Measurements from ENCODE around the gene MTARC2. TPM values are rescaled to one million over a fixed set of nuclear protein-coding genes. Genes with fewer than 3 reads are reported as not detected.

Gene MTARC2
- total RNA-seq, 1 experiment from 2014 or later = 16.5 TPM

DNA sequence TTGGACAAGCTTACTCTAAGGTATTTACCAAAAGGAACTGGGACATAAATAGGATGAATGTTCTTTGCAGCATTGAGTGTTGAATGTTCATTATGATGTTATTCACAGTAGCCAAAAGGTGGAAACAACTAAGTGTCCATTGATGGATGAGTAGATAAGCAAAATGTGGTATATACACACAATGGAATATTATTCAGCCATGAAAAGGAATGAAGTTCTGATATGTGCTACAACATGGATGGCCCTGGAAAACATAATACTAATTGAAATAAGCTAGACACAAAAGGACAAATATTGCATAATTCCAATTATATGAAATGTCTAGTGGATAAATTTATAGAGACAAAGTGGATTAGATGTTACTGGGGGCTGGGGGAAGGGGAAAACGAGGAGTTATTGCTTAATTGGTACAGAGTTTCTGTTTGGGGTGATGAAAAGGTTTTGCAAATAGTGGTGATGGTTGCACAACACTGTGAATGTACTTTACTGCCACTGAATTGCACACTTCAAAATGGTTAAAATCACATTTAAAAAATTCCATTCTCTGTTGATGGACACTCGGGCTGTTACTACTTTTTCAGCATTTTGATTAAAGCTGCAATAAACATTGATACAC lies 41.5 kb downstream of the MTARC2 start:
- ChIA-PET CTCF (interaction anchor here (1.2 kb wide), 1 partner anchor 13 kb away, joined by 3 read pairs; no protein-coding TSS in a partner anchor), POLR2A (no interaction called here)
- no peak for DNase-seq
- H3K4me1 ChIP-seq = peaks cover 23% of the 10 kb centered on the region
- Mint-ChIP-seq H3K27ac (ENCODE audit: unreplicated experiment) (no peak overlapping the region), H3K9me3 (ENCODE audit: unreplicated experiment) (no peaks in the 10 kb centered on the region), H3K27me3 (ENCODE audit: insufficient read depth, unreplicated experiment) (no peaks in the 10 kb centered on the region), H3K36me3 (ENCODE audit: insufficient read depth, unreplicated experiment) (peaks cover 72% of the 10 kb centered on the region), H3K4me1 (ENCODE audit: low read depth, unreplicated experiment) (peaks cover 22% of the 10 kb centered on the region), H3K4me3 (ENCODE audit: unreplicated experiment) (no peak overlapping the region)
- H3K36me3 ChIP-seq (ENCODE audit: control insufficient read depth, insufficient read depth, low read length) = peaks cover 2% of the 10 kb centered on the region
- TF ChIP-seq CTCF (IDR thresholded peaks at IDR 0.05; ENCODE audit: insufficient read depth in 1 of 2, low read depth in 1 of 2, low read length in 1 of 2, severe bottlenecking in 1 of 2, unreplicated experiment in 1 of 2) = no peak
- intact Hi-C loops (cut with micrococcal nuclease; ENCODE audit: unreplicated experiment) = no loop called here
- H3K9me3 ChIP-seq = no peaks in the 10 kb centered on the region
- no peaks in the 10 kb centered on the region for H3K27me3 ChIP-seq (replicated peaks; ENCODE audit: control insufficient read depth, insufficient read depth, low read length)
- TSS peak; percentile 35 for BruUV-seq (replicated peaks)
- H3K4me3 ChIP-seq (ENCODE audit: low read depth, low read length) = no peak overlapping the region

DNA sequence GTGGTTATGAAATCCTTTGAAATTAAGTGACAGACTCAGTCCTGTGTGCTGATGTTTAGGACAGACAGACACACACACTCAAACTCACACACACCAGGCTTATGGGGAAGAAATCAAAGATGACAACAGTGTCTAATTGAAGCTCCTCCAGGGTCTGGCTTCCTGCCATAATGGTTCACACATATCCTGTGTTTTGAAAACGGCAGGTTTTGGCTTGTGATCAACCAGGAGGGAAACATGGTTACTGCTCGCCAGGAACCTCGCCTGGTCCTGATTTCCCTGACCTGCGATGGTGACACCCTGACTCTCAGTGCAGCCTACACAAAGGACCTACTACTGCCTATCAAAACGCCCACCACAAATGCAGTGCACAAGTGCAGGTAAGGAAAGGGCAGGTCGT lies 43.2 kb downstream of the MTARC2 start:
- Histone ChIP-seq H3K36me3 (ENCODE audit: control insufficient read depth, insufficient read depth, low read length) (peaks cover 2% of the 10 kb centered on the region), H3K27me3 (replicated peaks; ENCODE audit: control insufficient read depth, insufficient read depth, low read length) (no peaks in the 10 kb centered on the region), H3K9me3 (no peaks in the 10 kb centered on the region), H3K4me1 (peaks cover 8% of the 10 kb centered on the region), H3K4me3 (ENCODE audit: low read depth, low read length) (no peak overlapping the region)
- intact Hi-C loops (cut with micrococcal nuclease; ENCODE audit: unreplicated experiment) = no loop called here
- Mint-ChIP-seq H3K9me3 (ENCODE audit: unreplicated experiment) (no peaks in the 10 kb centered on the region), H3K4me1 (ENCODE audit: low read depth, unreplicated experiment) (peaks cover 9% of the 10 kb centered on the region), H3K4me3 (ENCODE audit: unreplicated experiment) (no peak overlapping the region), H3K27me3 (ENCODE audit: insufficient read depth, unreplicated experiment) (no peaks in the 10 kb centered on the region), H3K36me3 (ENCODE audit: insufficient read depth, unreplicated experiment) (peaks cover 64% of the 10 kb centered on the region), H3K27ac (ENCODE audit: unreplicated experiment) (no peak overlapping the region)
- no peak for TF ChIP-seq CTCF (IDR thresholded peaks at IDR 0.05; ENCODE audit: insufficient read depth in 1 of 2, low read depth in 1 of 2, low read length in 1 of 2, severe bottlenecking in 1 of 2, unreplicated experiment in 1 of 2)
- no peak for DNase-seq
- CTCF ChIA-PET = no interaction called here
- POLR2A ChIA-PET = no interaction called here
- BruUV-seq (replicated peaks) = no TSS peak

GRCh38 chr1:220791956-220792355 lies 43.8 kb downstream of the MTARC2 start:
- no TSS peak for BruUV-seq (replicated peaks)
- peaks cover 57% of the 10 kb centered on the region for H3K36me3 Mint-ChIP-seq (ENCODE audit: insufficient read depth, unreplicated experiment)
- CTCF ChIA-PET = no interaction called here

More at GRCh38 chr1:220791956-220792355, 43.8 kb downstream of the MTARC2 start:
- Histone ChIP-seq H3K4me1 (peaks cover 7% of the 10 kb centered on the region; the same call in 1 of the 2 replicates), H3K4me3 (ENCODE audit: low read depth, low read length) (no peak overlapping the region), H3K9me3 (no peaks in the 10 kb centered on the region), H3K36me3 (ENCODE audit: control insufficient read depth, insufficient read depth, low read length) (peaks cover 2% of the 10 kb centered on the region), H3K27me3 (replicated peaks; ENCODE audit: control insufficient read depth, insufficient read depth, low read length) (no peaks in the 10 kb centered on the region)
- POLR2A ChIA-PET = no interaction called here
- DNase-seq = no peak
- Mint-ChIP-seq H3K4me3 (ENCODE audit: unreplicated experiment) (no peak overlapping the region), H3K9me3 (ENCODE audit: unreplicated experiment) (no peaks in the 10 kb centered on the region), H3K27me3 (ENCODE audit: insufficient read depth, unreplicated experiment) (no peaks in the 10 kb centered on the region), H3K4me1 (ENCODE audit: low read depth, unreplicated experiment) (peaks cover 9% of the 10 kb centered on the region), H3K27ac (ENCODE audit: unreplicated experiment) (no peak overlapping the region)
- intact Hi-C loops (cut with micrococcal nuclease; ENCODE audit: unreplicated experiment) = no loop called here
- TF ChIP-seq CTCF (IDR thresholded peaks at IDR 0.05; ENCODE audit: insufficient read depth in 1 of 2, low read depth in 1 of 2, low read length in 1 of 2, severe bottlenecking in 1 of 2, unreplicated experiment in 1 of 2) = no peak

Measured in Caco-2 (cell line).